Urinary bladder (tissue), 4 donors: Measurements from ENCODE around the gene SYT15. TPM values are rescaled to one million over a fixed set of nuclear protein-coding genes. Genes with fewer than 3 reads are reported as not detected.
"Not testable (repeated sequence)": the region's sequence is repeated elsewhere in the genome, so short reads cannot be mapped to it uniquely, and the experiment has no call there.

Experiments used
- DNase-seq: peaks from one replicate; pipeline ENCODE4 v3.0.0-alpha.2; 2015; ENCODE audit errors: extremely low spot score
- H3K27ac ChIP-seq: one replicate; pipeline ENCODE4 v1.5.1; 2013; ENCODE audit warnings: low read depth, mild to moderate bottlenecking, moderate library complexity
- H3K36me3 ChIP-seq: one replicate; pipeline ENCODE4 v1.6.1; 2013; ENCODE audit warnings: mild to moderate bottlenecking, moderate library complexity; ENCODE audit not compliant: insufficient read depth
- H3K4me1 ChIP-seq: one replicate; pipeline ENCODE4 v1.6.1; 2013; ENCODE audit warnings: mild to moderate bottlenecking, moderate library complexity; ENCODE audit not compliant: insufficient read depth
- H3K4me3 ChIP-seq: one replicate; pipeline ENCODE4 v1.5.1; 2013; ENCODE audit warnings: low read depth, low read length
- WGBS: extraction: QIAGEN DNeasy Blood & Tissue Kit; methylation state at CpG from one replicate; pipeline ENCODE4 v1.1.7; 2013; 5-methylcytosine and 5-hydroxymethylcytosine counted together
- polyA plus RNA-seq: library from polyadenylated mRNA; stranded (reverse); fragments of 200-250 nt; gene quantifications from one replicate; pipeline ENCODE4 v1.2.3, GENCODE V29; 2013
- total RNA-seq: library from RNA; depleted of rRNA; stranded (reverse); fragments of >200 nt; gene quantifications from one replicate; pipeline ENCODE4 v1.2.3, GENCODE V29; 2014
- donor health status: healthy with polysubstance abuse.
- donor health status: healthy.

Gene SYT15
- total and polyA plus RNA-seq, 2 donors = 2.5 to 5.1 TPM

DNA sequence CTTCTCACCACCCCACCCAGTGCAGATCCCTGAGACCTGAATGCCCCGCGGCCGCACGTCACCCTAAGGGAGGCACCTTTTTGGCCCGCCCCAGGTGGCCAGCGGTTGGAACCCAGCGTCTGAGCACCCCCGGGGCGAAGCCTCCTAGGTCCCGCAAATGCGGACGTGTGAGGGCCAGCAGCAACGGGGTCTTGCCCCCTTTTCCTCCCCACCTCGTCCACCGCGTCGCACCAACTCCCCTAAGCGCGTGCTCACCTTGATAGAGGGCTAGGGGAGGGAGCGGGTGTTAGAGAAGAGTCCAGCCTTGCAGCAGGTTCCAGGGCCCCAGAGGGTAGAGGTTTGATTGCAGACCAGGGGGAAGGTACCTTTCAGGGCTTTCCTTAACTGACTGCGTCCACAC lies 450 bp downstream of the SYT15 start:
- not testable (repeated sequence) for H3K36me3 ChIP-seq, H3K27ac ChIP-seq, DNase-seq, H3K4me1 ChIP-seq, H3K4me3 ChIP-seq
- WGBS = 28% methylated on average over 8 of the region's 21 CpGs

DNA sequence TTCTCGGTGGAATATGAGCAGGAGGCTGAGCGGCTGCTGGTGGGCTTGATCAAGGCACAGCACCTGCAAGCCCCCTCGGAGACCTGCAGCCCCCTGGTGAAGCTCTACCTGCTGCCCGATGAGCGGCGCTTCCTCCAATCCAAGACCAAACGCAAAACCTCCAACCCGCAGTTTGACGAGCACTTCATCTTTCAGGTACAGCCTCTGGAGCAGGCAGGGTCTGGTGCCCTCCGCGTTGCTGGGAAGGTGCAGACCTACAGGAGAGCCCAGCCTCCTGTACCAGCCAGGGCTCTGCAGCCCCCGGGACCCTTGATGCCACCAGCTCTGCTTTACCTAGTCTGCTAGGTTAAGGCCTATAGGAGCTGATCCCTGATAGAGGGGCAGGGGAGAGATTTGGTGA lies 3.1 kb downstream of the SYT15 start:
- not testable (repeated sequence) for H3K4me3 ChIP-seq, H3K27ac ChIP-seq, H3K4me1 ChIP-seq, H3K36me3 ChIP-seq, DNase-seq
- WGBS = 98% methylated on average over 8 of the region's 12 CpGs

DNA sequence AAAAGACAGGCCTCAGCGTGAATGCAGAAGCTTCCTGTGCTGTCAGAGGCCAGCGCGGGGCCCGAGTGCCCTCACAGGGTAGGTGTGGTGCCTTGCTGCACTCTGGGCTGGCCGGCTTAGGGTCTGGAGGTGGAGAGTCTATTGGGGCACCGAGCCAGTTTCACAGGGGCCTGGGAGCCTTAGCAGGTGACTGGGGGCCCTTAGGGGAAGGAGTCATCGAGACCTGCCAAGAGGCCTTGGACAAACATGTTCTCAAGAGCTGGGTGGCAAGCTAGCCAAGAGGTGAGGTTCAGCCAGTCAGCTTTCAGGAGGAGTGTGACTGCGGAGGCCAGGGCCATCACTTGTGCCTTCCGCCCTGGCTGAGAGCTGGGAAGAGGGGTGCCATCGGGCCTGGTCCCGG lies 3.6 kb downstream of the SYT15 start:
- WGBS = 42% methylated on average over 1 of the region's 11 CpGs
- not testable (repeated sequence) for H3K4me3 ChIP-seq, H3K4me1 ChIP-seq, H3K36me3 ChIP-seq, DNase-seq, H3K27ac ChIP-seq

DNA sequence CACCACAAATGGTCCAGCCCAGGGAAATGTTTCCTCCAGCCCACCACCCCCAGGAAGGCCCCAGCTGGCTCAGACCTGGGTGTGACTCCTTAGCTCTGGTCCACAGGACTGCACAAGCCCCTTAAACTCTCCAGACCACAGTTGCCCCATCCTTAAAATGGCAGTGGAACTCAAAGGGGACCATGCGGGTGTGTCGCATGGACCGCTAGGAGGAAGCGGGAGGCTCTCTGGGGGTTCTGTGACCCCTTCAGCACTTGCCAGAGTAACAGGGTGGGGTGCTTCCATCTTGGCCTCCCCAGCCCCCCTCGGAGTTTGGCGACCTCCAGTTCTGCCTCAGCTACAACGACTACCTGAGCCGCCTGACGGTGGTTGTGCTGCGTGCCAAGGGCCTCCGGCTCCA lies 5.3 kb downstream of the SYT15 start:
- H3K27ac ChIP-seq, DNase-seq, H3K4me3 ChIP-seq, H3K36me3 ChIP-seq, H3K4me1 ChIP-seq: not testable (repeated sequence)
- WGBS = 94% methylated on average over 6 of the region's 11 CpGs

DNA sequence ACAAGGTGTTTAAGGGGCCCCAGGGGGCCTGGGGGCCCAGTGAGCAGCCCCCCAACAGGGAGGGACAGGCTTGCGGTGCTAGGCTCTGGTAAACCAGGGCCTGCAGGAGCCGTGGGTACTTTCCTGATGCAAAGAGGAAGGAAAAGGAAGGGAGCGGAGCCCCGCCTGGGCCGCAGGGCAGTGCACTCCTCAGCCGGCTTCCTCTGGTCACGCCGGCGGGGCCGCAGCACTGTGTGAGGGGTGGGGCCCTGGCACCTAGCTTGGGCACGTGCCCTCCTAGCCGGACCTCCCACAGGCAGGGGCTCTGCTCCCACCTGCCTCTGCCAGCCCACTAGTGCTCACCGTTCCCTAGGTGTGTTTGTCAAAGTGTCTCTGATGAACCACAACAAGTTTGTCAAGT lies 6.3 kb downstream of the SYT15 start:
- H3K4me3 ChIP-seq, H3K36me3 ChIP-seq, DNase-seq, H3K27ac ChIP-seq, H3K4me1 ChIP-seq: not testable (repeated sequence)
- no CpG with 5 or more reads among the region's 13 CpGs for WGBS

DNA sequence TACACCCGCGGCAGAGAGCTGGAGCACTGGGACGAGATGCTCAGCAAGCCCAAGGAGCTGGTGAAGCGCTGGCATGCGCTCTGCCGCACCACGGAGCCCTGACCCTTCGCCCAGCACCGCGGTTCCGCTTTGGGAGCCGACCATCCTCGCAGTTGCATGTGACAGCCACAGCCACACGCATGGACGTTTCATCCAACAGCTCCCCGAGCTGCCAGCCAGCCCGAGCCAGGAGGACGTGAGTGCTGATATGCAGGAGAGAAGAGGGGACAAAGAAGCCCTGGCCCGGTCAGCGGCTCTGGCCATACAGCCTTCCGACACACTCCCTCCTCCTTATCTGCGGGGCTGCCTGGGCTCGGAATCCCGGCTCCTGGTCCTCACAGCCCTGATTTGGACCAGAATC lies 8.6 kb downstream of the SYT15 start:
- WGBS = no CpG with 5 or more reads among the region's 24 CpGs

DNA sequence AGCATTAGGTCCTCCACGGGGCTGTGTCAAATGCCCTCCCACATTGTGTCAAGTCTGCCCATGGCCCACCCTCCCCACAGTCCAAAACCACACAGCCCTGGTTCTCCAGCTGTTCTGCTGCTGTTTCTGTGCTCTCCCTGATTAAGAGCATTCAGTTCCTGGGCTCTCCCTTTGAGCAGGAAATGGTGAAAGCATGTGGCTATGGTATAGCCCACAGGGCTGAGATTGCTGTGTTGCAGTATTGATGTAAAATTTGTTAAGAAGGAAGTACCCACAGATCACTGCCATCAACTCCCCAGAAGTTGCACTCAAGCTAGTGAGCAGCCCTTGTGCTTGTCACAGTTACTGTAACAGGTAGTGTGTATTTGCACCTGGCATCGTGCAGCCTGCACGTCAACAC lies 9.3 kb downstream of the SYT15 start:
- WGBS = no CpG with 5 or more reads among the region's 3 CpGs
- not testable (repeated sequence) for H3K4me3 ChIP-seq, H3K27ac ChIP-seq, DNase-seq, H3K4me1 ChIP-seq, H3K36me3 ChIP-seq

More for the DNA sequence above, 8.6 kb downstream of the SYT15 start:
- not testable (repeated sequence) for H3K4me1 ChIP-seq, DNase-seq, H3K27ac ChIP-seq, H3K36me3 ChIP-seq, H3K4me3 ChIP-seq

DNA sequence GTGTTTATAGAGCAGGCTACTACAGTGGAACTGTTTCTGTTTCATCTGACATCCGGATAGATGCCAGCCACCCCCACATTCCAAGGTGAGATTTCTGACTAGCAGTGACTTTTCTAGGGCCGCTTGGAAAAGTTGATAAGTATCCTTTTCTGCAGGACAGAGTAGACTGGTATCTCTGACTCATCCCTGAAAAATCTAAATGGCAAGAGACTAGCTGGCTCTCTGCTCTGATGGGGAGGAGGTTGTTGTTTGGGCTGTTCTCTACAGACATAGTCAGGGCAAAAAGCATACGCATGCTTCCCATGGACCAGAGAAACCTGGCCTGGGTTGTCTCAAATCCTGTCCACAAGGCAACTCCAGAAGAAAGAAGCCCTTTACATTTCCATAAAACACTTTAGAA lies 10.7 kb downstream of the SYT15 start:
- H3K4me1 ChIP-seq, DNase-seq, H3K27ac ChIP-seq, H3K36me3 ChIP-seq, H3K4me3 ChIP-seq: not testable (repeated sequence)
- WGBS = no CpG with 5 or more reads among the region's 3 CpGs

DNA sequence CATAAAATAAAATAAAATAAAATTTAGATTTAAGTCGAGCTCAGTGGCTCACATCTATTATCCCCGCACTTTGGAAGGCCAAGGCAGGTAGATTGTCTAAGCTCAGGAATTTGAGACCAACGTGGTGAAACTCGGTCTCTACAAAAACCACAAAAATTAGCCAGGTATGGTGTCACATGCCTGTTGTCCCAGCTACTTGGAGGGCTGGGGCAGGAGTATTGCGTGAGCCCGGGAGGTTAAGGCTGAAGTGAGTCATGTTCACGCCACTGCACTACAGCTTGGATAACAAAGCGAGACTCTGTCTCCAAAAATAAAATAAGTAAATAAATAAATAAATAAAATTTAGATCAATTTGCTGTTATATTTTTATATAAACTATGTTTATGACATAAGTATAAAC lies 12.1 kb downstream of the SYT15 start:
- H3K4me1 ChIP-seq, H3K36me3 ChIP-seq, H3K4me3 ChIP-seq, H3K27ac ChIP-seq, DNase-seq: not testable (repeated sequence)
- 67% methylated on average over 1 of the region's 8 CpGs for WGBS

DNA sequence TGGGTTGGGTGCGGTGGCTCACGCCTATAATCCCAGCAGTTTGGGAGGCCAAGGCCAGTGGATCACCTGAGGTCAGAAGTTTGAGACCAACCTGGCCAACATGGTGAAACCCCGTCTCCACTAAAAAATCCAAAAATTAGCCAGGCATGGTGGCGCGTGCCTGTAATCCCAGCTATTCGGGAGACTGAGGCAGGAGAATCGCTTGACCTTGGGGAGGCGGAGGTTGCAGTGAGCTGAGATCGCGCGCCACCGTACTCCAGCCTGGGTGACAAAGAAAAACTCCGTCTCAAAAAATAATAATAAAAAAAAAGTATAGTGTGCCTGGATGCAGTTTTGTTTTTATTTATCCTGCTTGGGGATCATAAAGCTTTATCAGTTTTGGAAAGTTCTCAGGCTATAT lies 14.4 kb downstream of the SYT15 start:
- not testable (repeated sequence) for H3K4me3 ChIP-seq, H3K4me1 ChIP-seq, H3K27ac ChIP-seq, H3K36me3 ChIP-seq, DNase-seq
- WGBS = 98% methylated on average over 13 of the region's 13 CpGs

DNA sequence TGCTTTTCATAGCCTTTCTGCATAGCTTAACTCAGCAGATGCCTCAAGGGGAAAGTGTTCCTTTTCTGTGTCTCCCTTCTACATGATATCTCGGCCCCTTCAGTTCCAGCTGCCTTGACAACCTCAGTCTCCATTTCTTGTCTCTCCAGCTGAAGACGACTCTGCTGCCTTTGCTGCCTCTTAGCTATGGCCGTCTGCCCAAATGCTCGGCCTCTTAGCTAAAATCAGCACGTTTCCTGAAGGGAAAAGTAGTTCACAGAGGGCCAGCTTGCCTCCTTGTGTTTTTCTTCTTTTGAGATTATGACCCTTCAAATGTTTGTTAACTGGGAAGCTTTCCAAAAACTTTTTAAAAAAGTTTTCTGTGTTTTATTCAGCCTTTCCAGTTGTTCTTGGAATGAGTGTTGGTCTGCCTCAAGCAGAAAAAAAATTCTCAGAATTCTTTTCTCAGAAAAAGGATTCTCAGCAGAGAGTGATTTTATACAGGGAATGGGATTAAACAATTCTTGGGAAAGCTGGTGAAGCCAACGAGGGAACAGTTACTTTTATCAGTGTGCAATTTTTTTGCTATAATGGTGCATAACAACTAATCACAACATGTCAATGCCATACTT lies 15.6 kb downstream of the SYT15 start:
- not testable (repeated sequence) for H3K27ac ChIP-seq, H3K4me3 ChIP-seq, H3K4me1 ChIP-seq, H3K36me3 ChIP-seq, DNase-seq
- WGBS = 14% methylated on average over 5 of the region's 6 CpGs

DNA sequence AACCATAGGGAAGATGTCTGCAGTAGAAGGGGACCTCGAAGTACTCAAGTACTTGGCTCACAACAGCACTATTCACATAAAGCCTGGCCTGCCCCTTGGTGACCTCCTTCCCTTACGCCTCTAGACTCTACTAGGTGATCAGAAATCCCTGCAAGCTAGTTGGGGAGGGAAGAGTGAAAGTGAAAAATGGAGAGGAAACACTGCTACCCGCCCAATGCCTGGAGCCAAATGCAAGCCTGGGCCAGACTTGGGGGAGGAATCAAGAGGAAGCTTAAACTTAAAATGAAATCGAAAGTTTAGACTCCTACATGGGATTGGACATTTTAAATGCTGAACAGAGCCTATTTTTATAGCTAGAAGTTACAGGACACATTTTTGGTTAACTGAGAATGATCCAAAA lies 17.6 kb downstream of the SYT15 start:
- not testable (repeated sequence) for DNase-seq, H3K4me3 ChIP-seq, H3K4me1 ChIP-seq, H3K36me3 ChIP-seq, H3K27ac ChIP-seq
- 24% methylated on average over 2 of the region's 4 CpGs for WGBS

DNA sequence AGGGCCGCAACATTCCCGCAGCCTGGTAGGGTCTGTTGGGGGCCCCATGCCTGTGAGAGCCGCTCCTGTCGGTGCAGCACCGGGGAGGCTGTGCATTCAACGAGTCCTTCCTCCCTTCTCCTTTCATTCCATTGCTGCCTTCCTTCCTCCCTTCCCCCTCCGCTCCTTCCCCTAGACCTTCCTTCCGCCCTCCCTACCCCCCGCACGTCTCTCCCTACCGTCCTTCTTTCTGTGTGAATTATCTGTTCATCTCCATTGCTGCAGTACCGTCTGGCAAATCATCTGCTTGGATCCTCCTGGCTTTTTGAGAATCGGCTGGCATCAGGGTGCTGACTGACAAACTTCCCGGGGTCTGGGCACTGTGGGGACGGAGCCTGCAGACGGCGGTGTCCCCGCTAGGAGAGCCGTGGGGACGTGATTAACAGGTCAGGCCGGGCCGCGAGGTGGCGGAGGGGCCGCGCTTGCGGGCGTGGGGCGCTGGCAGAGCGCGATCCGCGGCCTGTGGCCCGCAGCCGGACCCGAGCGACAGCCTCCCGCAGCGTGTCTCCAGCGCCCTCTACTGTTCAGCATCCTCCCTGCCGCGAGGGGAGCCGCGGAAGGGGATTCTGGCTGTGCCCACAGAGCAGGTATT lies 18.8 kb downstream of the SYT15 start:
- H3K4me1 ChIP-seq, DNase-seq, H3K27ac ChIP-seq, H3K36me3 ChIP-seq, H3K4me3 ChIP-seq: not testable (repeated sequence)
- WGBS = 1% methylated on average over 22 of the region's 44 CpGs

DNA sequence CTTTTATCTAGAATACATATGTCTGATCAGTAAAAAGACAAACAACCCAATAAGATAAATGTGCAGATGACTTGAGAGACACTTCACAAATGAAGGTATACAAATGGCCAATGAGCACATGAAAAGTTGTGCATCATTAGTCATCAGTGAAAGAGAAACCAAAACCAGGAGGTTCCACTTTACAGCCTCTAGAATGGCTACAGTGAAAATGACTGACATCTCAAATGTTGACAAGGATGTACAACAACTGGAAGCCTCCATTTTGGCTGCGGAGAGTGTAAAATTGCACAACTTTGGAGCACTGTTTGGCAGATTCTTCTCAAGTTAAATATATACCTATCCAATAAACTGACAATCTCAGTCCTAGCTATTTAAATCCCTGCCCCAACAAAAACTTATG lies 21.6 kb downstream of the SYT15 start:
- H3K4me1 ChIP-seq, H3K27ac ChIP-seq: not testable (repeated sequence)
- 88% methylated on average over 1 of the region's 1 CpG for WGBS

DNA sequence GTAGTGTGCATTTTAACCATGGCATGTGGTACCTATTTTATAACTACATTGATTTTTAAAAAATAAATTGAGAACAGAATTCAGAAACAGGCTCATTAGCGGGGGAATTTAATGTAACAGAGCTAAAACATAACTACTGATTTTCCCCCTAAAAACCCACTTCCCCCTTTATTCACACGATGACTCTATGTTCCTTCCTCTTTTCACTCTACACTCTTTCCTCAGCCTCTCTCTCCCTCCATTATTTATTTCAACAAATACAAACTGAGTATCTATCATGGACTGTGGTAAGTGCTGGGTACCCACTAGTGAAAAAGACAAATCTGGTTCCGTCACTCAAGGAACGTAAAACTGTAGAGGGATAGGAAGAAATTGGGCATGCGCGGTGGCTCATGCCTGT lies 36.6 kb downstream of the SYT15 start:
- no CpG with 5 or more reads among the region's 6 CpGs for WGBS
- not testable (repeated sequence) for H3K4me3 ChIP-seq, H3K4me1 ChIP-seq, DNase-seq, H3K27ac ChIP-seq, H3K36me3 ChIP-seq

More for the DNA sequence above, 21.6 kb downstream of the SYT15 start:
- not testable (repeated sequence) for DNase-seq, H3K4me3 ChIP-seq, H3K36me3 ChIP-seq
